ENCODE data around the gene NXPH3. TPM values are rescaled to one million over a fixed set of nuclear protein-coding genes. Genes with fewer than 3 reads are reported as not detected.
"Not testable (repeated sequence)": the region's sequence is repeated elsewhere in the genome, so short reads cannot be mapped to it uniquely, and the experiment has no call there.

NXPH3 gene
- under 0.01 TPM for total RNA-seq

- DNase-seq (ENCODE audit: low read depth in 2 of 3, low spot score in 2 of 3), result peak; percentile 44 to 74 (median 74)
These were observed at the start of gene NXPH3 for GRCh38 chr17:49575679-49576087. NXPH3 (plus strand) TSS chr17:49575871; CDS start chr17:49576220, 349 bp downstream.

GRCh38 chr17:49527927-49528651 lies 47.6 kb upstream of the NXPH3 start:
- no peak for DNase-seq (ENCODE audit: low read depth in 2 of 3, low spot score in 2 of 3)

- DNase-seq (ENCODE audit: low read depth in 2 of 3, low spot score in 2 of 3), result no peak
These were observed 46.7 kb upstream of the NXPH3 start for GRCh38 chr17:49528966-49529365.

- no peak for DNase-seq (ENCODE audit: low read depth in 2 of 3, low spot score in 2 of 3)
These were observed 45.6 kb upstream of the NXPH3 start for GRCh38 chr17:49530118-49530517.

GRCh38 chr17:49543860-49544259 lies 31.8 kb upstream of the NXPH3 start:
- DNase-seq (ENCODE audit: low read depth in 2 of 3, low spot score in 2 of 3), result no peak

- DNase-seq (ENCODE audit: low read depth in 2 of 3, low spot score in 2 of 3), result no peak
These were observed 30.5 kb upstream of the NXPH3 start for GRCh38 chr17:49545007-49545660.

- no peak for DNase-seq (ENCODE audit: low read depth in 2 of 3, low spot score in 2 of 3)
These were observed 29.7 kb upstream of the NXPH3 start for GRCh38 chr17:49545806-49546545.

GRCh38 chr17:49546546-49547535 lies 28.8 kb upstream of the NXPH3 start:
- no peak for DNase-seq (ENCODE audit: low read depth in 2 of 3, low spot score in 2 of 3)

- no peak for DNase-seq (ENCODE audit: low read depth in 2 of 3, low spot score in 2 of 3)
These were observed 28.1 kb upstream of the NXPH3 start for GRCh38 chr17:49547566-49547965.

GRCh38 chr17:49548051-49548505 lies 27.6 kb upstream of the NXPH3 start:
- no peak for DNase-seq (ENCODE audit: low read depth in 2 of 3, low spot score in 2 of 3)

GRCh38 chr17:49548506-49549310 lies 27.0 kb upstream of the NXPH3 start:
- no peak for DNase-seq (ENCODE audit: low read depth in 2 of 3, low spot score in 2 of 3)

- DNase-seq (ENCODE audit: low read depth in 2 of 3, low spot score in 2 of 3), result no peak
These were observed 26.4 kb upstream of the NXPH3 start for GRCh38 chr17:49549311-49549605.

- no peak for DNase-seq (ENCODE audit: low read depth in 2 of 3, low spot score in 2 of 3)
These were observed 25.7 kb upstream of the NXPH3 start for GRCh38 chr17:49549691-49550678.

GRCh38 chr17:49550764-49551163 lies 24.9 kb upstream of the NXPH3 start:
- not testable (repeated sequence) for DNase-seq (ENCODE audit: low read depth in 2 of 3, low spot score in 2 of 3)

- DNase-seq (ENCODE audit: low read depth in 2 of 3, low spot score in 2 of 3), result no peak
These were observed 24.2 kb upstream of the NXPH3 start for GRCh38 chr17:49551221-49552069.

GRCh38 chr17:49552070-49552751 lies 23.5 kb upstream of the NXPH3 start:
- no peak for DNase-seq (ENCODE audit: low read depth in 2 of 3, low spot score in 2 of 3)

All from hematopoietic multipotent progenitor cell (in vitro differentiated cells).